Measurements from ENCODE around the gene CEPT1. TPM values are rescaled to one million over a fixed set of nuclear protein-coding genes. Genes with fewer than 3 reads are reported as not detected.
A peak's percentile ranks its signal among the peaks of the same experiment; 100 is the strongest.

Gene CEPT1
- total and polyA plus RNA-seq, 10 of the 15 experiments (the other 5 are each of a cell fraction or from before 2014, with no cell fraction given): 29.4 to 77.9 (median 54.8) TPM

GRCh38 chr1:111203681-111204200 is 63.7 kb downstream of the CEPT1 start (continued):
- peak; percentile 30 to 69; a peak in 3 of 4 replicates for TF ChIP-seq EP300 (IDR thresholded peaks at IDR 0.05; ENCODE audit: borderline replicate concordance in 1 of 2, control insufficient read depth in 1 of 2, low read depth in 2 of 2, low read length in 2 of 2)
- peak; percentile 78 for TF ChIP-seq MAX (IDR thresholded peaks at IDR 0.05; ENCODE audit: low read depth, low read length)
- peak; percentile 64 for TF ChIP-seq MEF2B (IDR thresholded peaks at IDR 0.05; ENCODE audit: partially characterized antibody, poor library complexity, severe bottlenecking)
- TF ChIP-seq, protein P1, sequence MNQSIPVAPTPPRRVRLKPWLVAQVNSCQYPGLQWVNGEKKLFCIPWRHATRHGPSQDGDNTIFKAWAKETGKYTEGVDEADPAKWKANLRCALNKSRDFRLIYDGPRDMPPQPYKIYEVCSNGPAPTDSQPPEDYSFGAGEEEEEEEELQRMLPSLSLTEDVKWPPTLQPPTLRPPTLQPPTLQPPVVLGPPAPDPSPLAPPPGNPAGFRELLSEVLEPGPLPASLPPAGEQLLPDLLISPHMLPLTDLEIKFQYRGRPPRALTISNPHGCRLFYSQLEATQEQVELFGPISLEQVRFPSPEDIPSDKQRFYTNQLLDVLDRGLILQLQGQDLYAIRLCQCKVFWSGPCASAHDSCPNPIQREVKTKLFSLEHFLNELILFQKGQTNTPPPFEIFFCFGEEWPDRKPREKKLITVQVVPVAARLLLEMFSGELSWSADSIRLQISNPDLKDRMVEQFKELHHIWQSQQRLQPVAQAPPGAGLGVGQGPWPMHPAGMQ (IDR thresholded peaks at IDR 0.05; ENCODE audit: borderline replicate concordance): peak; percentile 48; the same call in 1 of the 2 replicates
- peak; percentile 29 for TF ChIP-seq E4F1 (IDR thresholded peaks at IDR 0.05; ENCODE audit: borderline replicate concordance, partially characterized antibody)
- TF ChIP-seq IKZF1 (conservative IDR thresholded peaks at IDR 0.05): peak; percentile 98
- peak; percentile 55; the same call in 1 of the 2 replicates for TF ChIP-seq ZNF687 (IDR thresholded peaks at IDR 0.05)
- TF ChIP-seq POU2F2 (IDR thresholded peaks at IDR 0.05; ENCODE audit: borderline replicate concordance, low read depth, low read length): peak; percentile 66; the same call in 1 of the 3 replicates
- TF ChIP-seq, protein P2, sequence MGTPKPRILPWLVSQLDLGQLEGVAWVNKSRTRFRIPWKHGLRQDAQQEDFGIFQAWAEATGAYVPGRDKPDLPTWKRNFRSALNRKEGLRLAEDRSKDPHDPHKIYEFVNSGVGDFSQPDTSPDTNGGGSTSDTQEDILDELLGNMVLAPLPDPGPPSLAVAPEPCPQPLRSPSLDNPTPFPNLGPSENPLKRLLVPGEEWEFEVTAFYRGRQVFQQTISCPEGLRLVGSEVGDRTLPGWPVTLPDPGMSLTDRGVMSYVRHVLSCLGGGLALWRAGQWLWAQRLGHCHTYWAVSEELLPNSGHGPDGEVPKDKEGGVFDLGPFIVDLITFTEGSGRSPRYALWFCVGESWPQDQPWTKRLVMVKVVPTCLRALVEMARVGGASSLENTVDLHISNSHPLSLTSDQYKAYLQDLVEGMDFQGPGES (IDR thresholded peaks at IDR 0.05): no peak
- peak; percentile 97 for TF ChIP-seq EED (IDR thresholded peaks at IDR 0.05; ENCODE audit: low read depth)
- 0 out of 2 replicates have a peak, but pooled peaks have one; percentile 40 for TF ChIP-seq MEF2A (IDR thresholded peaks at IDR 0.05; ENCODE audit: insufficient read depth, low read depth, low read length)
- peak; percentile 72; the same call in 1 of the 2 replicates for TF ChIP-seq POLR2A (IDR thresholded peaks at IDR 0.05; ENCODE audit: low read depth, low read length)
- peak; percentile 80; the same call in 1 of the 2 replicates for TF ChIP-seq ZBED1 (IDR thresholded peaks at IDR 0.05; ENCODE audit: borderline replicate concordance)
- peak; percentile 89 for TF ChIP-seq TCF3 (IDR thresholded peaks at IDR 0.05; ENCODE audit: borderline replicate concordance, insufficient read depth, low read depth, low read length)
- peak; percentile 45; the same call in 1 of the 2 replicates for TF ChIP-seq NBN (IDR thresholded peaks at IDR 0.05)
- TF ChIP-seq HDGF (IDR thresholded peaks at IDR 0.05): peak; percentile 46
- peak; percentile 70 for TF ChIP-seq ATF7 (IDR thresholded peaks at IDR 0.05; ENCODE audit: low read depth)
- peak in 1 of 2 experiments; percentile 67; a peak in 2 of 4 replicates for TF ChIP-seq ETV6 (conservative IDR thresholded peaks at IDR 0.05 in 1 of 2, IDR thresholded peaks at IDR 0.05 in 1 of 2; ENCODE audit: borderline replicate concordance in 1 of 2, low read depth in 1 of 2)
- no peak for TF ChIP-seq WRNIP1 (IDR thresholded peaks at IDR 0.05; ENCODE audit: borderline replicate concordance, low read depth, low read length)
- no peak for TF ChIP-seq HCFC1 (IDR thresholded peaks at IDR 0.05; ENCODE audit: low read length)

Data from GM12878 (cell line).